SU-DHL-6 (cell line): ENCODE results near the gene NNAT.

ENCODE experiments used
- H2AFZ ChIP-seq: fragments of 200-600 bp; sonication (generic); 2 replicates; pipeline ENCODE4 v1.6.1; 2014; ENCODE audit warnings: low read depth, mild to moderate bottlenecking, moderate library complexity, mixed read lengths, antibody characterized with exemption, low read length; ENCODE audit not compliant: severe bottlenecking
- H3F3A ChIP-seq: fragments of 200-600 bp; shearing (Covaris generic); 2 replicates; pipeline ENCODE4 v1.6.0; 2016; ENCODE audit warnings: antibody characterized with exemption, mild to moderate bottlenecking; ENCODE audit not compliant: insufficient read depth
- H3K27ac ChIP-seq: fragments of 200-600 bp; sonication (generic); 2 replicates; pipeline ENCODE4 v1.5.1; 2016; ENCODE audit warnings: low read depth, mild to moderate bottlenecking, low read length, moderate library complexity, mixed read lengths
- H3K27me3 ChIP-seq: fragments of 200-600 bp; sonication (generic), shearing (Covaris generic); 2 replicates; pipeline ENCODE4 v1.6.0; 2014; ENCODE audit warnings: mild to moderate bottlenecking, low read length
- H3K36me3 ChIP-seq: fragments of 200-600 bp; sonication (generic); 2 replicates; pipeline ENCODE4 v1.6.1; 2014; ENCODE audit warnings: mild to moderate bottlenecking, low read length, mixed read lengths
- H3K4me2 ChIP-seq: fragments of 300-600, 200-600 bp; shearing (Covaris generic), sonication (generic); 2 replicates; pipeline ENCODE4 v1.6.0; 2014; ENCODE audit warnings: low read length, low read depth, mild to moderate bottlenecking; ENCODE audit not compliant: poor library complexity, severe bottlenecking
- H3K4me3 ChIP-seq: fragments of 200-600 bp; sonication (generic); 2 replicates; pipeline ENCODE4 v1.5.1; 2014; ENCODE audit warnings: antibody characterized with exemption, low read length, mild to moderate bottlenecking, mixed read lengths; ENCODE audit not compliant: insufficient read depth, poor library complexity, severe bottlenecking
- H3K79me2 ChIP-seq: fragments of 200-600 bp; sonication (generic); 2 replicates; pipeline ENCODE4 v1.6.1; 2014; ENCODE audit warnings: mild to moderate bottlenecking, low read length, moderate library complexity; ENCODE audit not compliant: insufficient read depth
- H3K9ac ChIP-seq: fragments of 200-600 bp; sonication (generic); 2 replicates; pipeline ENCODE4 v1.7.0; 2014; ENCODE audit warnings: mild to moderate bottlenecking, low read length
- H3K9me2 ChIP-seq: fragments of 200-600 bp; sonication (generic); replicated peaks from 2 replicates; pipeline ENCODE4 v1.6.1; 2014; ENCODE audit warnings: low read length; ENCODE audit not compliant: insufficient read depth
- H3K9me3 ChIP-seq: fragments of 200-600 bp; sonication (generic); 2 replicates; pipeline ENCODE4 v1.6.1; 2014; ENCODE audit warnings: low read length, mixed read lengths; ENCODE audit not compliant: insufficient read depth
- H4K20me1 ChIP-seq: fragments of 200-600 bp; sonication (generic); 2 replicates; pipeline ENCODE4 v1.6.1; 2014; ENCODE audit warnings: low read depth, mild to moderate bottlenecking, antibody characterized with exemption, low read length, moderate library complexity, mixed read lengths
- CTCF ChIP-seq: fragments of 200-600 bp; sonication (generic); IDR thresholded peaks from one replicate; pipeline ENCODE4 v1.5.1; 2017; ENCODE audit warnings: antibody characterized with exemption, mild to moderate bottlenecking, low read length, moderate library complexity; ENCODE audit not compliant: insufficient read depth, poor library complexity, severe bottlenecking
- EZH2phosphoT487 ChIP-seq: fragments of 200-600 bp; sonication (generic), shearing (Covaris generic); conservative IDR thresholded peaks from 2 replicates; pipeline ENCODE4 v1.6.1; 2018; ENCODE audit warnings: mild to moderate bottlenecking, antibody characterized with exemption, low read length, moderate library complexity, mixed read lengths

The NNAT gene

GRCh38 chr20:37565134-37565811, 44.2 kb downstream of the NNAT start:
- H3K9ac ChIP-seq, result no peak overlapping the region
- H3K27ac ChIP-seq, result no peak overlapping the region
- H3K36me3 ChIP-seq, result no peaks in the 10 kb centered on the region
- no peaks in the 10 kb centered on the region for H3K9me3 ChIP-seq
- TF ChIP-seq EZH2phosphoT487 (no peak), CTCF (no peak)
- H3K4me3 ChIP-seq, result no peak overlapping the region
- H3F3A ChIP-seq, result no peaks in the 10 kb centered on the region
- no peak overlapping the region for H3K4me2 ChIP-seq
- H4K20me1 ChIP-seq, result no peaks in the 10 kb centered on the region
- H3K9me2 ChIP-seq, result no peaks in the 10 kb centered on the region
- H2AFZ ChIP-seq, result no peak overlapping the region
- H3K79me2 ChIP-seq, result no peaks in the 10 kb centered on the region
- H3K27me3 ChIP-seq, result no peaks in the 10 kb centered on the region

DNA sequence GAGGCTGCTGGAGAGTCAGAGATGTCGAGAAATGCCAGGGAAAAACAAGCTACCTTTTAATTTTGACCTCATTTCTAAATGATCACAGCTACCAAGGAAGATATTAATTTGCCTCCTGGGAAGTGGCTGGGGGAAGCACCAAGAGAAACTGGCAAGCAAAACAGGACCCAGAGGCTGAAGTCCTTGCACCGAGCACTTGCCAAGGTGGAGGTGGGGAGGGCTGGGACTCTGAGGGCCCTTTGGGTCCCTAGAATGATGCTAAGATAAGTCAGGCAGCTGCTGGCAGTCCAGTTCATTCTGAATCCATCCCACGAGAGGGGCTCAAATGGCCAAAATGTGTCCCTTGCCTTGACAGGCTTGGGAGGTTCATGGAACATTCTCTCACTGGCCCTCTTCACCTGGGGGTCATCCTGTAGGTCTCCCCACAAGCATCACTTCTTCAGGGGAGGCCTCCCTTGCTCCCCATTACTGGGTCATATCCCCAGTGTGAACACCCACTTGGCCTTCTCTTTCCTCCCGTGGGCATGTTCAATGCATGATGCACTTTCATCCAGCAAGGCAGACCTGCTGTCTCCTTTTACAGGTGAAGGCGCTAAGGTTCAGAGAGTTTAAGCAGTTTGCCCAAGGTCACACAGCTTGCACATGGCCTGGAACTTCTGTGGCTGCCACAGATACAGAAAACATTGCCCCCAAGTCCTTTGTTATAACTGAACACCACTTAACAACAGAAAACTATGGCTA, 45.7 kb downstream of the NNAT start:
- no peak overlapping the region for H3K9ac ChIP-seq
- no peaks in the 10 kb centered on the region for H3K36me3 ChIP-seq
- no peak overlapping the region for H3K27ac ChIP-seq
- no peak overlapping the region for H3K4me3 ChIP-seq
- no peak for TF ChIP-seq CTCF
- TF ChIP-seq EZH2phosphoT487, result no peak
- H3K9me3 ChIP-seq, result no peaks in the 10 kb centered on the region
- no peak overlapping the region for H3K4me2 ChIP-seq
- H3K27me3 ChIP-seq, result no peaks in the 10 kb centered on the region
- no peak overlapping the region for H2AFZ ChIP-seq
- H3K79me2 ChIP-seq, result no peaks in the 10 kb centered on the region
- no peaks in the 10 kb centered on the region for H4K20me1 ChIP-seq
- no peaks in the 10 kb centered on the region for H3F3A ChIP-seq
- H3K9me2 ChIP-seq, result no peaks in the 10 kb centered on the region

DNA sequence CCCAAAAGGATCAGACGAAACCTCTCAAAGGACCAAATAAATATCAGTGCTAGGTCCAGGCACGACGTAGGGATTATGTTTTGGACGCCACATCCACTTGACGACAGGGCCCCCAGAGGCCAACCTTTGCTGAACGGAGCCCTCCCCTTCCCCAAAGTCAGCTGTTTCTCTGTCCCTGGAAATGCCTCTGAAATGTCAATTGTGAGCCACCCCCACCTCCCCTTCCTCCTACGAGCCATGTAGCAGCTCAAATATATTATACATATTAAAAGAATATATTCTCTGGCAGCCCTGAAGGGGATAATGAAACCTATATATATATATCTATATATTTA, 46.2 kb downstream of the NNAT start:
- Histone ChIP-seq H3K4me3 (no peak overlapping the region), H3K4me2 (no peak overlapping the region), H3K36me3 (no peaks in the 10 kb centered on the region), H3F3A (no peaks in the 10 kb centered on the region), H4K20me1 (no peaks in the 10 kb centered on the region), H3K9me3 (no peaks in the 10 kb centered on the region), H3K9ac (no peak overlapping the region), H3K27me3 (no peaks in the 10 kb centered on the region), H3K9me2 (no peaks in the 10 kb centered on the region), H2AFZ (no peak overlapping the region), H3K79me2 (no peaks in the 10 kb centered on the region), H3K27ac (no peak overlapping the region)
- no peak for TF ChIP-seq CTCF
- TF ChIP-seq EZH2phosphoT487, result no peak
